ENCODE measurements around the gene GAL3ST3.

DNA sequence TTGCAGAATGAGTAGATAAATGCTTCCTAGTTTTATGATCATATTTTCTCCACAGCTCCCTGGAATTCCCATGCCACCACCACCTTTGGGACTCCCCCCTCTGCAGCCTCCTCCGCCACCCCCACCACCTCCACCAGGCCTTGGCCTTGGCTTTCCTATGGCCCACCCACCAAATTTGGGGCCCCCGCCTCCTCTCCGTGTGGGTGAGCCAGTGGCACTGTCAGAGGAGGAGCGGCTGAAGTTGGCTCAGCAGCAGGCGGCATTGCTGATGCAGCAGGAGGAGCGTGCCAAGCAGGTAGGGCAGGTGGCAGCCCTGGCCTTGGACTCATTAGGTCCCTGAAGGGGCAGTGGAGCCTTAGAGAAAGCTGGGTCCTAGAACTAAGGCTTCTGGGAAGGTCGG is 6.1 kb upstream of the GAL3ST3 start:
- TF ChIP-seq, protein P1, sequence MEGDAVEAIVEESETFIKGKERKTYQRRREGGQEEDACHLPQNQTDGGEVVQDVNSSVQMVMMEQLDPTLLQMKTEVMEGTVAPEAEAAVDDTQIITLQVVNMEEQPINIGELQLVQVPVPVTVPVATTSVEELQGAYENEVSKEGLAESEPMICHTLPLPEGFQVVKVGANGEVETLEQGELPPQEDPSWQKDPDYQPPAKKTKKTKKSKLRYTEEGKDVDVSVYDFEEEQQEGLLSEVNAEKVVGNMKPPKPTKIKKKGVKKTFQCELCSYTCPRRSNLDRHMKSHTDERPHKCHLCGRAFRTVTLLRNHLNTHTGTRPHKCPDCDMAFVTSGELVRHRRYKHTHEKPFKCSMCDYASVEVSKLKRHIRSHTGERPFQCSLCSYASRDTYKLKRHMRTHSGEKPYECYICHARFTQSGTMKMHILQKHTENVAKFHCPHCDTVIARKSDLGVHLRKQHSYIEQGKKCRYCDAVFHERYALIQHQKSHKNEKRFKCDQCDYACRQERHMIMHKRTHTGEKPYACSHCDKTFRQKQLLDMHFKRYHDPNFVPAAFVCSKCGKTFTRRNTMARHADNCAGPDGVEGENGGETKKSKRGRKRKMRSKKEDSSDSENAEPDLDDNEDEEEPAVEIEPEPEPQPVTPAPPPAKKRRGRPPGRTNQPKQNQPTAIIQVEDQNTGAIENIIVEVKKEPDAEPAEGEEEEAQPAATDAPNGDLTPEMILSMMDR (conservative IDR thresholded peaks at IDR 0.05 in 1 of 2, IDR thresholded peaks at IDR 0.05 in 1 of 2; ENCODE audit: low read depth in 1 of 2, low read length in 2 of 2), result no peak
- no peak for TF ChIP-seq EZH2 (IDR thresholded peaks at IDR 0.05; ENCODE audit: low read length, missing control alignments)
